Colonic mucosa (tissue), 4 donors: ENCODE results near the gene SPSB3. TPM values are rescaled to one million over a fixed set of nuclear protein-coding genes. Genes with fewer than 3 reads are reported as not detected.

ENCODE experiments used
- DNase-seq: peaks from one replicate; pipeline ENCODE4 v3.0.0-alpha.2; 2020
- H3K27ac ChIP-seq: fragments of 200-600 bp; one replicate; pipeline ENCODE4 v1.8.0; 2021
- H3K27me3 ChIP-seq: fragments of 200-600 bp; one replicate; pipeline ENCODE4 v1.8.0; 2021
- H3K36me3 ChIP-seq: fragments of 200-600 bp; one replicate; pipeline ENCODE4 v1.8.0; 2021
- H3K4me1 ChIP-seq: fragments of 200-600 bp; one replicate; pipeline ENCODE4 v1.8.0; 2021; ENCODE audit warnings: mild to moderate bottlenecking
- H3K4me3 ChIP-seq: fragments of 200-600 bp; one replicate; pipeline ENCODE4 v1.8.0; 2021
- H3K9ac ChIP-seq, 2 donors: one replicate each; pipeline ENCODE4 v1.7.0; 2013; ENCODE audit warnings: control low read depth in 2 of 2, low read depth in 2 of 2, low read length in 2 of 2
- H3K9me3 ChIP-seq: fragments of 200-600 bp; one replicate; pipeline ENCODE4 v1.8.0; 2021
- intact Hi-C: fragments of 100-400 bp; cut with DNase I; formaldehyde crosslinking; loops from one replicate; pipeline ENCODE4 v1.14.1; 2022
- total RNA-seq, 2 donors: library from RNA; stranded (reverse); fragmentation: NEBNext Ultra II Directional in 1 of 2; extraction: Animal tissue kit (Norgen Biotek cat#: 25700) in 1 of 2; gene quantifications; one replicate each; pipeline ENCODE4 v1.2.1, GENCODE V29; 2021
- TF ChIP-seq, protein P1 (sequence below): fragments of 200-600 bp; IDR thresholded peaks from one replicate; pipeline ENCODE4 v1.8.0; 2022; ENCODE audit warnings: antibody characterized with exemption, mild to moderate bottlenecking
- donor health status: healthy.
- donor health status: DM: no; HTN: no; CAD: no.
- donor health status: DM: no; HTN: no; CAD: no.

Gene SPSB3
- total RNA-seq, 2 donors from 2014 or later: 32.7 to 35.9 TPM

DNA sequence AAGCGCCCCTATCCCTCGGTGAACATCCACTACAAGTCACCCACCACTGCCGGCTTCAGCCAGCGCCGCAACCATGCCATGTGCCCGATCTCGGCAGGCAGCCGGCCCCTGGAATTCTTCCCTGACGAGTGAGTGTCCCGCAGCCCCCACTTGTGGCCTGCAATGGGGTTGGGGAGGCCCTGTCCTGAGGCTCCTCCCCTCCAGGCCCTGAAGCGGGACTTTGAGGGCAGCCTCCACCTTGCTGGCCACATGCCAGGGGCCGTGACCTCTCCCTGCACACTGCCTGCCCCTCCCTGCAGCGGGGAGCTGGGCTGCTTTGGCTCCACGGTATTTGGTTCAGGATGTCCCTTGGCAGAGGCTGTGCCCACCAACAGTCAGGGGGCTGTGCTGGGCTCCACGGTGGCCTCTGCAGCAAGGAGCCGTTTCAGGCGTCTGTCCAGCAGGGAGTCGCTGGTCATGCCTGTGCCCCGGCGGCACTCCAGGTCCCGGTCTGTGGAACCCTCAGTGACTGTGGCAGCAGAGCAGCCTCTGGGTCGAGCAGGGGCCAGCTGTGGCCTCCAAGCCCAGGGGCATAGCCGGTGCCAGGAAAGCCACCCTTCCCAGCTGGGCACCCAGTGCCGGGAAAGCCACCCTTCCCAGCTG lies 19.4 kb downstream of the SPSB3 start:
- H3K27me3 ChIP-seq: no peaks in the 10 kb centered on the region
- no peak overlapping the region for H3K9ac ChIP-seq
- H3K4me1 ChIP-seq: peaks cover 5% of the 10 kb centered on the region
- H3K9me3 ChIP-seq: no peaks in the 10 kb centered on the region
- intact Hi-C loops: no loop called here
- H3K4me3 ChIP-seq: no peak overlapping the region
- DNase-seq: no peak
- H3K27ac ChIP-seq: no peak overlapping the region
- peaks cover 8% of the 10 kb centered on the region for H3K36me3 ChIP-seq
- TF ChIP-seq, protein P1, sequence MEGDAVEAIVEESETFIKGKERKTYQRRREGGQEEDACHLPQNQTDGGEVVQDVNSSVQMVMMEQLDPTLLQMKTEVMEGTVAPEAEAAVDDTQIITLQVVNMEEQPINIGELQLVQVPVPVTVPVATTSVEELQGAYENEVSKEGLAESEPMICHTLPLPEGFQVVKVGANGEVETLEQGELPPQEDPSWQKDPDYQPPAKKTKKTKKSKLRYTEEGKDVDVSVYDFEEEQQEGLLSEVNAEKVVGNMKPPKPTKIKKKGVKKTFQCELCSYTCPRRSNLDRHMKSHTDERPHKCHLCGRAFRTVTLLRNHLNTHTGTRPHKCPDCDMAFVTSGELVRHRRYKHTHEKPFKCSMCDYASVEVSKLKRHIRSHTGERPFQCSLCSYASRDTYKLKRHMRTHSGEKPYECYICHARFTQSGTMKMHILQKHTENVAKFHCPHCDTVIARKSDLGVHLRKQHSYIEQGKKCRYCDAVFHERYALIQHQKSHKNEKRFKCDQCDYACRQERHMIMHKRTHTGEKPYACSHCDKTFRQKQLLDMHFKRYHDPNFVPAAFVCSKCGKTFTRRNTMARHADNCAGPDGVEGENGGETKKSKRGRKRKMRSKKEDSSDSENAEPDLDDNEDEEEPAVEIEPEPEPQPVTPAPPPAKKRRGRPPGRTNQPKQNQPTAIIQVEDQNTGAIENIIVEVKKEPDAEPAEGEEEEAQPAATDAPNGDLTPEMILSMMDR: no peak

DNA sequence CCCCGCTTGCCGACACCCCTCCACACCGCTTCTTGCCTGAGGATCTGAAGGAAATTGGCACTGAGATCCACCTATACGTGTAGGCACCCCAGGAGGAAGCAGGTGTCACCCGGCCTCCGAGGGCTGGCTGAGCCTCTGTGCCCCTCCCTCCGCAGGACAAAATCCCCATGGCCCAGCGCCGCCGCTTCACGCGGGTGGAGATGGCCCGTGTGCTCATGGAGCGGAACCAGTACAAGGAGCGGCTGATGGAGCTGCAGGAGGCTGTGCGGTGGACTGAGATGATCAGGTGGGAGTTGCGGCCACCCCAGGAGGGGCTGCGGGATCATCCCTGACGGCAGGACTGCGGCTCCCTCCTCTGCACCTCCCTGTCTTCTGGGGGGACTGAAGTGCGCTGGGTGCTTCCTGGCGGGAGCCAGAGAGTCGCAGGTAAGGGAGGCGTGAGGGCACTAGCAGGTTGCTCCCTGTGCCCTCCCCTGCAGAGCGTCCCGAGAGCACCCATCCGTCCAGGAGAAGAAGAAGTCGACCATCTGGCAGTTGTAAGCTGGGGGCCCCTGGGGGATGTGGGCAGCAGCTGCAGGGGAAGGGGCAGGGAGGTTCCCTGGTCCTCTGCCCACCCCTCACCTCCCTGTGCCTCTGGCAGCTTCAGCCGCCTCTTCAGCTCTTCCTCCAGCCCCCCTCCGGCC lies 20.0 kb downstream of the SPSB3 start:
- H3K27me3 ChIP-seq: no peaks in the 10 kb centered on the region
- no peak overlapping the region for H3K27ac ChIP-seq
- DNase-seq: no peak
- H3K36me3 ChIP-seq: peaks cover 8% of the 10 kb centered on the region
- no peak overlapping the region for H3K9ac ChIP-seq
- intact Hi-C loops: no loop called here
- TF ChIP-seq, protein P1: no peak
- no peak overlapping the region for H3K4me3 ChIP-seq
- peaks cover 5% of the 10 kb centered on the region for H3K4me1 ChIP-seq
- H3K9me3 ChIP-seq: no peaks in the 10 kb centered on the region

DNA sequence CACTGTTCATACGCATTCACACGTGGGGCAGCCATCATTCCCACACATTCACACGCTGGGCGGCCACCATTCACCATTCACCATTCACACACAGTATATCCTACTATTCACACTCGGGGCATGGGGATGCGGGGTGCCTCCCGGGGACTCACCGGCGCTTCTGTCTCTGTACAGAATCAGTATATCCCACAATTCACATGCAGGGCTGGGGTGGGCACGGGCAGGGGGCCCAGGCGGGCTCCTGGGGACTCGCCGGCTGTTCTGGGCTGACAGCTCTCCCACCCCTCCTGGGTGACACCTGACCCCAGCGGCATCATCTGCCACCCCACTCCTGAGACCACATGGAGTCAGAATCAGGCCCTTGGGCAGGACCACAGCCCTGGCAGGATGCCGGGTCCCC lies 20.6 kb downstream of the SPSB3 start:
- no peaks in the 10 kb centered on the region for H3K27me3 ChIP-seq
- no peak overlapping the region for H3K27ac ChIP-seq
- no peak overlapping the region for H3K9ac ChIP-seq
- H3K4me1 ChIP-seq: peaks cover 5% of the 10 kb centered on the region
- no peak for DNase-seq
- no peak overlapping the region for H3K4me3 ChIP-seq
- peaks cover 8% of the 10 kb centered on the region for H3K36me3 ChIP-seq
- H3K9me3 ChIP-seq: no peaks in the 10 kb centered on the region
- intact Hi-C loops: no loop called here
- TF ChIP-seq, protein P1: no peak

DNA sequence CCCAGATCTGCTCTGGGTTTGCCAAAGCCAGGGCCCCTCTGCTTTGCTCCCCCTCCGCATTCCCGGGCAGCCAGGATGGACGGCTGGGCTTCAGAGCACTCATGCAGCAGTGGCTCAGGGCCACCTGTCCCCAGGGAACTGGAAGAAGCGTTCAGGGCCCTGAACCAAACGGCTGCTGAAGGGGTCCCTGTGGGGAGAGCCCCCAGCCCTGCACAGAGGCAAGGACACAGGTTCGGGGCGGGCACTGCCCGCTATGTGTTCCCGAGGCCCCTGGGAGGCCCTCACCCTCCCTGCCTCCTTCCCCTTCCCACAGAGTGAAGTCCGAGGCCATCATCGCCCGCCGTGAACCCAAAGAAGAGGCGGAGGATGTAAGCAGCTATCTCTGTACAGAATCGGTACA lies 21.5 kb downstream of the SPSB3 start:
- Histone ChIP-seq H3K36me3 (peaks cover 8% of the 10 kb centered on the region), H3K9ac (no peak overlapping the region), H3K27ac (no peak overlapping the region), H3K9me3 (no peaks in the 10 kb centered on the region), H3K4me3 (no peak overlapping the region), H3K4me1 (peaks cover 5% of the 10 kb centered on the region), H3K27me3 (no peaks in the 10 kb centered on the region)
- TF ChIP-seq, protein P1: no peak
- no peak for DNase-seq
- intact Hi-C loops: no loop called here

DNA sequence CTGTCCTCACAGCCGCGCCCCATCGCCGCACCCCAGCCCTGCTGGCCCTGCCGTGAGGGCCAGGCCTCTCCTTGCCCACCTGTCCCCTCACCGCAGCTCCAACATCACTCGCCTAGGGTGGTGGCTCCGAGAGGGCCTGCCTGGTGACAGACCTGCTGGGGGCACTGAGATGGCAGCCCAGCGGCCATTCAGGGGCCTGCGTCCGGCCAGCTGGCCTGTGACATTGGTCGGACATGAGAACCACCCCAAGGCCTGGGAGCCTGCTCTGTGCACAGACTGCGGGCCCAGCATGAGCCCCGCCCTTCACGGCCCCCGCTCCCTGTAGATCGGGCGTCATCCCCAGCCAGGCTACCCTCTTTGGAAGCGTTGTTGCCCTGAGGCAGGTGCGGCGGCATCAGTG lies 22.9 kb downstream of the SPSB3 start:
- TF ChIP-seq, protein P1: no peak
- H3K4me1 ChIP-seq: peaks cover 5% of the 10 kb centered on the region
- no peak overlapping the region for H3K9ac ChIP-seq
- H3K27ac ChIP-seq: no peak overlapping the region
- intact Hi-C loops: no loop called here
- H3K36me3 ChIP-seq: peaks cover 2% of the 10 kb centered on the region
- no peaks in the 10 kb centered on the region for H3K27me3 ChIP-seq
- DNase-seq: no peak
- no peaks in the 10 kb centered on the region for H3K9me3 ChIP-seq
- no peak overlapping the region for H3K4me3 ChIP-seq
